Cardiac atrium fibroblast (primary cell): Measurements from ENCODE around the gene IL5RA. TPM values are rescaled to one million over a fixed set of nuclear protein-coding genes. Genes with fewer than 3 reads are reported as not detected.

ENCODE experiments used
- total RNA-seq: library from RNA; depleted of rRNA; stranded (reverse); fragments of >200 nt; gene quantifications from 2 replicates; pipeline ENCODE4 v1.2.3, GENCODE V29; 2015

IL5RA gene
- total RNA-seq, result not detected in 2 replicates

DNA sequence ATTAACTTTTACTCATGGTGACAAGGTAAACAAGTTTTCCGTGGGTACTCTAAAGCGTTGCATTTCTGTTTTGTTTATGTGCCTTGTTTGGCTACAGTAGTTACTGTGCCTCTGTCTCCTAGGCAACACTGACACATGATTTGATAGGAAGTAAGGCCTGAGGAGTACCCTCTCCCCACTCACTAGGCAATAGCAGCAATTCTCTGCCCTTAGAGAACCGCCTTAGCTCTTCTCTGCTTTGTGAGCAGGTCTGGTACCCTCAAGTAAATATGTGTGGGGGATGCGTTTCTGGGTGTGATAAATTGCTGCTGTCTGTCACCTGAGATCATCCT, at the start of gene IL5RA:
IL5RA (minus strand) TSS at position 76 of the 332 bp plus-strand sequence. CDS start 5,390 bp downstream, outside the sequence.

GRCh38 chr3:3126477-3127431, 16.6 kb upstream of the IL5RA start, which contains the start of gene TRNT1:
TSS of gene TRNT1 (plus strand) at chr3:3126940. CDS start at chr3:3129041, 2,101 bp downstream.

Other genes with a start within 250 kb of the IL5RA start
- 9.7 and 10.5 TPM in 2 replicates for gene TRNT1, start 16.6 kb upstream of the IL5RA start, total RNA-seq
- 24.3 and 30.7 TPM in 2 replicates for gene CRBN, start 69.3 kb upstream of the IL5RA start, total RNA-seq